NCI-H524 treated with DMSO at 0.1 percent for 48 hours (cell line): ENCODE data around the gene AGO4.
"Not testable (repeated sequence)": the region's sequence is repeated elsewhere in the genome, so short reads cannot be mapped to it uniquely, and the experiment has no call there.

Experiments used
- DNase-seq: peaks from one replicate; lab custom pipeline; 2025; lab: John Stamatoyannopoulos, UW

AGO4 gene

GRCh38 chr1:35810096-35810881 is 2.5 kb downstream of the AGO4 start:
- no peak for DNase-seq

- not testable (repeated sequence) for DNase-seq
Measured at GRCh38 chr1:35812754-35813153, 4.9 kb downstream of the AGO4 start.

- DNase-seq = no peak
Measured at GRCh38 chr1:35825255-35825654, 17.4 kb downstream of the AGO4 start.

- no peak for DNase-seq
Measured at GRCh38 chr1:35832276-35832905, 24.6 kb downstream of the AGO4 start.

GRCh38 chr1:35833395-35833794 is 25.6 kb downstream of the AGO4 start:
- no peak for DNase-seq

- no peak for DNase-seq
Measured at GRCh38 chr1:35834218-35834617, 26.4 kb downstream of the AGO4 start.

GRCh38 chr1:35835398-35835797 is 27.6 kb downstream of the AGO4 start:
- DNase-seq = no peak

- DNase-seq = no peak
Measured at GRCh38 chr1:35836734-35837133, 28.9 kb downstream of the AGO4 start.

- DNase-seq = no peak
Measured at GRCh38 chr1:35838693-35839245, 31.0 kb downstream of the AGO4 start.

- no peak for DNase-seq
Measured at GRCh38 chr1:35844826-35845225, 37.0 kb downstream of the AGO4 start.

GRCh38 chr1:35845766-35846165 is 38.0 kb downstream of the AGO4 start:
- DNase-seq = no peak

GRCh38 chr1:35847935-35848565 is 40.2 kb downstream of the AGO4 start:
- DNase-seq = no peak

- no peak for DNase-seq
Measured at GRCh38 chr1:35850051-35850450, 42.2 kb downstream of the AGO4 start.

GRCh38 chr1:35850716-35851115 is 42.9 kb downstream of the AGO4 start:
- DNase-seq = no peak

- no peak for DNase-seq
Measured at GRCh38 chr1:35851132-35851869, 43.5 kb downstream of the AGO4 start.

- DNase-seq = no peak
Measured at GRCh38 chr1:35852241-35852640, 44.4 kb downstream of the AGO4 start.

- no peak for DNase-seq
Measured at GRCh38 chr1:35854989-35855700, 47.3 kb downstream of the AGO4 start.

- DNase-seq = no peak
Measured at GRCh38 chr1:35856964-35857363, 49.1 kb downstream of the AGO4 start.

GRCh38 chr1:35857830-35858229 is 50.0 kb downstream of the AGO4 start:
- no peak for DNase-seq

GRCh38 chr1:35860696-35861095 is 52.9 kb downstream of the AGO4 start:
- no peak for DNase-seq

- no peak for DNase-seq
Measured at GRCh38 chr1:35863136-35863535, 55.3 kb downstream of the AGO4 start.
